ENCODE measurements around the gene BSN. TPM values are rescaled to one million over a fixed set of nuclear protein-coding genes. Genes with fewer than 3 reads are reported as not detected.
A peak's percentile ranks its signal among the peaks of the same experiment; 100 is the strongest.

BSN gene
- total and polyA plus RNA-seq, 2 of the 4 experiments (the other 2 are of a cell fraction) = under 0.01 to 0.03 TPM

DNA sequence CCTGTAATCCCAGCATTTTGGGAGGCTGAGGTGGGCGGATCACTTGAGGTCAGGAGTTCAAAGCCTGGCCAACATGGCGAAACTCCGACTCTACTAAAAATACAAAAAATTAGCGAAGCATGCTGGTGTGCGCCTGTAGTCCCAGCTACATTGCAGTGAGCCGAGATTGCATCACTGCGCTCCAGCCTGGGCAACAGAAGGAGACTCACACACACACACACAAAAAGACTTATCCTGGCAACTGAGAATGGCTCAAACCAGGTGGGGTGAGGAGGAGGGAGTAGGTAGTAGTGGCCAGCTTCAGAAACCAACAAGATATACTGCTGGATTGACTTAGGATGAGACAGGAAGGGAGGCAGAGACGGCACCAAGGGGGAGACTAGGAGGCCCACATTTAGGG is 66.5 kb downstream of the BSN start:
- Histone ChIP-seq H3K56ac (ENCODE audit: extremely low read depth, insufficient read depth, low read length) (no peak overlapping the region), H3K4ac (ENCODE audit: low read depth, low read length) (no peak overlapping the region), H3K36me3 (ENCODE audit: control insufficient read depth, insufficient read depth, low read length) (no peaks in the 10 kb centered on the region), H3K23ac (ENCODE audit: low read depth, low read length) (no peak overlapping the region), H2AK9ac (replicated peaks; ENCODE audit: low read depth, low read length, poor library complexity) (no peak overlapping the region), H4K20me1 (ENCODE audit: insufficient read depth, low read length) (no peaks in the 10 kb centered on the region), H3K18ac (ENCODE audit: low read depth, low read length) (no peak overlapping the region), H3K4me1 (ENCODE audit: control insufficient read depth, insufficient read depth, low read length) (peaks cover 5% of the 10 kb centered on the region), H3K9me1 (ENCODE audit: insufficient read depth, low read length) (no peaks in the 10 kb centered on the region; the same call in 1 of the 2 replicates), H3K27me3 (ENCODE audit: control insufficient read depth, insufficient read depth, low read length) (peaks cover 38% of the 10 kb centered on the region), H2BK15ac (ENCODE audit: low read depth, low read length) (no peak overlapping the region), H3K4me2 (ENCODE audit: low read depth, low read length) (no peak overlapping the region), H3K14ac (replicated peaks; ENCODE audit: low read depth, low read length) (no peak overlapping the region), H2AFZ (replicated peaks; ENCODE audit: low read length, poor library complexity) (no peak overlapping the region), H2BK120ac (ENCODE audit: low read depth, low read length) (no peak overlapping the region), H3K9me3 (ENCODE audit: control insufficient read depth, insufficient read depth, low read length) (no peaks in the 10 kb centered on the region), H3K9ac (ENCODE audit: low read depth, low read length) (no peak overlapping the region), H3K4me3 (ENCODE audit: insufficient read depth, low read depth, low read length) (no peak overlapping the region), H3K79me1 (ENCODE audit: low read depth in 1 of 2, low read length in 2 of 2) (no peaks in the 10 kb centered on the region), H4K8ac (ENCODE audit: low read depth in 2 of 2, low read length in 2 of 2) (no peak overlapping the region), H3K27ac (ENCODE audit: insufficient read depth, low read length) (no peak overlapping the region), H4K91ac (ENCODE audit: insufficient read depth, low read depth, low read length) (no peak overlapping the region), H2BK5ac (ENCODE audit: low read depth, low read length, poor library complexity, severe bottlenecking) (no peak overlapping the region), H4K5ac (ENCODE audit: low read depth, low read length) (no peak overlapping the region), H2AK5ac (ENCODE audit: low read depth, low read length) (no peak overlapping the region), H2BK20ac (ENCODE audit: low read depth, low read length) (no peak overlapping the region)
- dilution Hi-C loops (cut with HindIII; ENCODE audit: low sequenced_read_pairs, unreplicated experiment) = no loop called here
- TF ChIP-seq CEBPB (IDR thresholded peaks at IDR 0.05; ENCODE audit: low read depth, low read length) (0 out of 2 replicates have a peak, but pooled peaks have one; percentile 20), MAZ (IDR thresholded peaks at IDR 0.05; ENCODE audit: borderline replicate concordance, low read depth, low read length) (no peak)
- TF ChIP-seq, protein P1, sequence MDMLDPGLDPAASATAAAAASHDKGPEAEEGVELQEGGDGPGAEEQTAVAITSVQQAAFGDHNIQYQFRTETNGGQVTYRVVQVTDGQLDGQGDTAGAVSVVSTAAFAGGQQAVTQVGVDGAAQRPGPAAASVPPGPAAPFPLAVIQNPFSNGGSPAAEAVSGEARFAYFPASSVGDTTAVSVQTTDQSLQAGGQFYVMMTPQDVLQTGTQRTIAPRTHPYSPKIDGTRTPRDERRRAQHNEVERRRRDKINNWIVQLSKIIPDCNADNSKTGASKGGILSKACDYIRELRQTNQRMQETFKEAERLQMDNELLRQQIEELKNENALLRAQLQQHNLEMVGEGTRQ (IDR thresholded peaks at IDR 0.05; ENCODE audit: low read depth, low read length) = no peak
- no peak for ATAC-seq (ENCODE audit: low read depth)
- 80% methylated on average over 1 of the region's 8 CpGs; no CpG with 5 or more reads in 1 of the 2 experiments for WGBS, 2 experiments (ENCODE audit: extremely low coverage in 2 of 2, insufficient read length in 1 of 2)
- in situ Hi-C loops (cut with MboI; ENCODE audit: low sequenced_read_pairs) = no loop called here
- BruUV-seq (replicated peaks) = no TSS peak
- intact Hi-C loops (cut with micrococcal nuclease) = no loop called here
- ChIA-PET POLR2A (ENCODE audit: unreplicated experiment) (no interaction called here), CTCF (no interaction called here)
- no peak for DNase-seq

All from IMR-90 (cell line).